Cerebellar cortex (tissue), 1 donor: ENCODE measurements around the gene TTC28.
"Not testable (repeated sequence)": the region's sequence is repeated elsewhere in the genome, so short reads cannot be mapped to it uniquely, and the experiment has no call there.

ENCODE experiments used
- DNase-seq: peaks from one replicate; pipeline ENCODE4 v3.0.0-alpha.2; 2015; ENCODE audit warnings: low spot score

Gene TTC28

GRCh38 chr22:28406246-28406645 is 273.4 kb downstream of the TTC28 start:
- no peak for DNase-seq

DNA sequence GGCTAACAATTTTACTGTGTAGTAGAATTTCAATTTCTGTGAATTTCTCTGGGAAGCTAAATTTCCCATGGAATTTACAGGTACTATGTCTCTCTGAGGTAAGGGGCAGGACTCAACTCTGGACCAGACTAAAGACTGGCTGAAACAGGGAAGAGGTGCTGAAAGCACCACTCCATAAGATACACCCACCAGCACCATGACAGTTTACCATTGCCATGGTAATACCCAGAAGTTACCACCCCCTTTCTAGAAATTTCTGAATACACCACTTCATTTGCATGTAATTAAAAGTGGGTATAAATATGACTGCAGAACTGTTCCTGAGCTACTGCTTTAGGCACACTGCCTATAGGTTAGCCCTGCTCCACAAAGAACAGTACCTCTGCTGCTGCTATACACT is 274.1 kb downstream of the TTC28 start:
- DNase-seq, result no peak

DNA sequence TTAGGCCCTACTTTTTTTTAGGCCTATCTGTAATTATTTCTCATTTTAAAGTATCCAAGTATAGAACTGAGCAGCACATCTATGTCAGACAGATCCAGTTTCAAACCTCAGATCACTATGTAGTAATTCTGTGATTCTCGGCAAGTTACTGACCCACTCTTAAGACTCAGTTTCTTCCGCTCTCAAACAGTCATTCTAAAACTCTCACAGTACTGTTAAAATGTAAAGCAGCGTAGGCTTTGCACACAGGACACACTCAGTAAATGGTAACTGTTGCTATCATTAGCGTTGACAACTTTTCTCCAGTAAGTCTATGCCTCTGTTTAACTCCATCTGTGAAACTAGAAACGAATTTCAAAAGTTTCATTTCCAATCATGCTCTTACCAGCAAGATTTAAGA is 277.1 kb downstream of the TTC28 start:
- DNase-seq, result no peak

GRCh38 chr22:28402060-28402459 is 277.6 kb downstream of the TTC28 start:
- no peak for DNase-seq

- DNase-seq, result no peak
These were observed 280.7 kb downstream of the TTC28 start for GRCh38 chr22:28398981-28399380.

DNA sequence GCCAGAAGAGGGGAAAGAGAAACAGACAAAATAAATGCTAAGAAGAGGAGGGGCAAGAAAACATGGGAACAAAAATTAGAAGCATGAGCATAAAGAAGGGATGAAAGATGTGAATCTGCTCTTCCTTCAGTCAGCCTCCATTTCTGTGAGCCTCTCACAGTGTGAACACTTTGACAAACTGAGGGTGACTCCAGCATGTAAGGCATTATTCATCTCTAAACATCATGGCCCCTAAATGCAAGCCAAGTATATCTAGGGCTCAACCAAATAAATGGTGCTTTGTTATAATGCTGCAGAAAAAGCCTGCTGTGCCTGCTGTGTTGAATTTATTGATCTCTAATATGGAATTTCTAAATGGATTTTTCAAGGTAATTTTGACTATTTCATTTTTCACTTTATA is 281.3 kb downstream of the TTC28 start:
- DNase-seq, result no peak

DNA sequence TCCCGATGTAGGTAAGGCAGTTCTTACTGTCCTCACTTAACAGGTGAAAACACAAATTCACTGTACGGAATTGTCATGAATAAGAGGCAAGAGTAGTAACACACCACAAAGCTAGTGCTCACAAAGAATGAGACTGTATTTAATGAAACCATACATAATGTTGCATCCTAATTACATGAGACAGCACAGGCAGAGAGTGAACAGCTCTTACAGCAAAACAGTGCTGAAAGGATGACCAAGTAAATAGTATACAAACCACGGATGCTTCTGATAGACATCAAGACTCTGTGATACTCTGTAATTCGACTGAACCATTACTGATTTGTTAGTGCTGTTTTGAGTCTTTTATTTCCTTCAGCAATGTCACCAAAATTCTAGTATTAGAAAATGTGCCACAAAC is 282.3 kb downstream of the TTC28 start:
- no peak for DNase-seq

GRCh38 chr22:28395920-28396753 is 283.5 kb downstream of the TTC28 start:
- DNase-seq, result no peak

DNA sequence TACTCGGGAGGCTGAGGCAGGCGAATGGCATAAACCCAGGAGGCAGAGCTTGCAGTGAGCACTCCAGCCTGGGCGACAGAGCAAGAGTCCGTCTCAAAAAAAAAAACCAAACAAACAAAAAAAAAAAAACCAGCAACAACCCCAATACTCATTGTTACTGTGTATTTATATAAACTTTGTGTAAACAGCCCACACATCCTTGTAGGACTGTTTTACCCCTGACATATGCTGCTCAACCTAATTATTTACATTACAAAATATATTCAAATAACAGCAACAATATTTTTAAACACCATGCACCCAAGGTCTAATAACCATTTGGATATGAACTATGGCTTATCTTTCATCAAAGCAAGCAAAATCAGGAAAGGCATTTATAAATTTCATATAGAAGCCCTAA is 284.1 kb downstream of the TTC28 start:
- no peak for DNase-seq

DNA sequence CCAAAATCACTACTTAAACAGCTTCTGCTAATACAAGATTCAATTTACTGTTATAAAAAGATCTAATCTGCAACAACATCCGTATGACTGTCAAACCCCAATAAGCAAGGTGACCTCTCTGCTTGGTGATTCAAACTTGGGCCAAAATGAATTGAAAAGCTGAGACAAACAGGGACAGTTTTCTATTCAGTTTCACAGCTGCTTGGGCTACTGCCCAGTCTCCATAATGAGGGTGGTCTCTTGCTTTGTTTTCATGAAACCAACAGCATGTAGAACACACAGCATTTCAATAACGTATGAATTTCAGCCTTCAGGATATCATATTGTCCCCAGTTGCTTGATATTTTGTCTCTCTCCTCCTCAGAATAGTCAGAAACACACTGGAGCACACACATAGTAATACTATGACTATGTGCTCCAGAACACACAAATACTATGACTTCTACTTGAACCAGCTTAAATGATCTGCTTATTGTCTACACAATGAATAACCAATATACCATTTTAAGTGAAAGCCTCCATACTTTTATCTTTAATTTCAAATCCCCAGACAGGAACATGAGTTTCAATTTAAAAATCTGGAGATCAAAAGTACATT is 285.0 kb downstream of the TTC28 start:
- DNase-seq, result no peak

GRCh38 chr22:28381429-28382167 is 298.0 kb downstream of the TTC28 start:
- DNase-seq, result no peak

- DNase-seq, result no peak
These were observed 299.7 kb downstream of the TTC28 start for GRCh38 chr22:28379951-28380350.

GRCh38 chr22:28379075-28379779 is 300.4 kb downstream of the TTC28 start:
- no peak for DNase-seq

GRCh38 chr22:28375761-28376534 is 303.7 kb downstream of the TTC28 start:
- DNase-seq, result no peak

DNA sequence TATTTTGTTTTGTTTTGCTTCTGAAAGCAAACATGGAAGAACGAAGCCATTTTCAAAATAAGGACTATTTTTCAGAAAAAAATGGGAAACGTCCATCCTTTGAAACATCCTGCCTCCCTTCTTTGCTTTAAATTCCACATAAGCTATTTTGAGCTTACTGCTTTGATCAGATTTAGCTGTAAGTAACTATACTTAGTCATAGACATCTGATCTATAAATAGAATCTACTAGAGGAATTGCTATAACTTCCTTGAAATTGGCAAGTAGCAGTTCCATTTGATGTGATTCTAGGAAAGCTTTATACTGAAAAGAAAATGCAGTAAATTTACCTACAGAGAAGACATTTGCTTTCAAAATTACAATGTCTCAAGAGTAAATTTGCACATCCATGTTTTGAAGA is 305.8 kb downstream of the TTC28 start:
- DNase-seq, result no peak

GRCh38 chr22:28369854-28370253 is 309.8 kb downstream of the TTC28 start:
- DNase-seq, result no peak

GRCh38 chr22:28366856-28367255 is 312.8 kb downstream of the TTC28 start:
- DNase-seq, result no peak

- no peak for DNase-seq
These were observed 314.3 kb downstream of the TTC28 start for GRCh38 chr22:28365371-28365770.

- not testable (repeated sequence) for DNase-seq
These were observed 315.5 kb downstream of the TTC28 start for GRCh38 chr22:28364105-28364504.

GRCh38 chr22:28360939-28361338 is 318.7 kb downstream of the TTC28 start:
- DNase-seq, result no peak

GRCh38 chr22:28358312-28358711 is 321.3 kb downstream of the TTC28 start:
- DNase-seq, result no peak

DNA sequence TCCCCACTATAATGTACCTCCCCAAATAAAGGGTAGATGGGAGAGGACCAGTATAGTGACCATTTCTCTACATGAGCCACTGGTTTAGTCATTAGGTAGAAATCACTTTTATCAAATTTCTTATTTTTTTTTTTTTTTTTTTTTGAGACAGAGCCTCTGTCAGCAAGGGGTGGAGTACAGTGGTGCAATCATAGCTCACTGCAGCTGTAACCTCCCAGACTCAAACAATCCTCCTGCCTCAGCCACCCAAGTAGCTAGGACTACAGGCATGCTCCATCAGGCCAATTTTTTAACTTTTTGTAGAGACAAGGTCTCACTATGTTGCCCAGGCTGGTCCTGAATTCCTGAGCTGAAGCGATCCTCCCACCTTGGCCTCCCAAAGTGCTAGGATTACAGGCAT is 322.4 kb downstream of the TTC28 start:
- DNase-seq, result no peak
